ENCODE results near the gene PPP1CA. TPM values are rescaled to one million over a fixed set of nuclear protein-coding genes. Genes with fewer than 3 reads are reported as not detected.

The PPP1CA gene
- total RNA-seq, 1 experiment from 2014 or later = 300 TPM

- peak; percentile 95 for DNase-seq (ENCODE audit: low read depth)
These were observed 48.2 kb downstream of the PPP1CA start, which contains the start of gene POLD4 for GRCh38 chr11:67353317-67354074. Gene POLD4 (minus strand): TSS chr11:67353546. CDS start chr11:67353399, 147 bp downstream.

GRCh38 chr11:67352546-67353316 lies 48.9 kb downstream of the PPP1CA start:
- peak; percentile 54 for DNase-seq (ENCODE audit: low read depth)

- DNase-seq (ENCODE audit: low read depth) = peak; percentile 69
These were observed 50.2 kb downstream of the PPP1CA start for GRCh38 chr11:67351275-67352005.

GRCh38 chr11:67349928-67350465 lies 51.7 kb downstream of the PPP1CA start:
- no peak for DNase-seq (ENCODE audit: low read depth)

- DNase-seq (ENCODE audit: low read depth) = no peak
These were observed 52.2 kb downstream of the PPP1CA start for GRCh38 chr11:67349457-67349856.

- DNase-seq (ENCODE audit: low read depth) = no peak
These were observed 52.6 kb downstream of the PPP1CA start for GRCh38 chr11:67349036-67349435.

Other genes with a start within 250 kb of the PPP1CA start
- gene GRK2, start 135.4 kb downstream of the PPP1CA start, total RNA-seq (2014; rRNA removed; shearing (Covaris generic)) = 22.0 and 32.9 TPM in 2 replicates
- gene ANKRD13D, start 112.6 kb downstream of the PPP1CA start, total RNA-seq (2014; rRNA removed; shearing (Covaris generic)) = 17.6 and 28.5 TPM in 2 replicates
- gene SSH3, start 98.3 kb downstream of the PPP1CA start, total RNA-seq (2014; rRNA removed; shearing (Covaris generic)) = 8.0 and 10.9 TPM in 2 replicates
- 68.0 and 85.3 TPM in 2 replicates for gene POLD4, start 48.3 kb downstream of the PPP1CA start, total RNA-seq (2014; rRNA removed; shearing (Covaris generic))
- gene CLCF1, start 28.3 kb downstream of the PPP1CA start, total RNA-seq (2014; rRNA removed; shearing (Covaris generic)) = 4.8 and 5.4 TPM in 2 replicates
- gene RAD9A, start 9.9 kb downstream of the PPP1CA start, total RNA-seq (2014; rRNA removed; shearing (Covaris generic)) = 8.5 and 13.8 TPM in 2 replicates
- not detected in 2 replicates for gene TBC1D10C, start 2.2 kb upstream of the PPP1CA start, total RNA-seq (2014; rRNA removed; shearing (Covaris generic))
- not detected in 2 replicates for gene CARNS1, start 13.8 kb upstream of the PPP1CA start, total RNA-seq (2014; rRNA removed; shearing (Covaris generic))
- 46.5 and 48.2 TPM in 2 replicates for gene RPS6KB2, start 26.6 kb upstream of the PPP1CA start, total RNA-seq (2014; rRNA removed; shearing (Covaris generic))
- gene PTPRCAP, start 35.8 kb upstream of the PPP1CA start, total RNA-seq (2014; rRNA removed; shearing (Covaris generic)) = 0.39 TPM in 1 of 2 replicates, not detected in the other
- 88.6 and 104 TPM in 2 replicates for gene CORO1B, start 41.6 kb upstream of the PPP1CA start, total RNA-seq (2014; rRNA removed; shearing (Covaris generic))
- not detected in 2 replicates for gene GPR152, start 50.9 kb upstream of the PPP1CA start, total RNA-seq (2014; rRNA removed; shearing (Covaris generic))
- gene CABP4, start 53.5 kb upstream of the PPP1CA start, total RNA-seq (2014; rRNA removed; shearing (Covaris generic)) = not detected in 2 replicates
- gene TMEM134, start 67.4 kb upstream of the PPP1CA start, total RNA-seq (2014; rRNA removed; shearing (Covaris generic)) = 25.6 and 28.0 TPM in 2 replicates
- 106 and 114 TPM in 2 replicates for gene AIP, start 81.2 kb upstream of the PPP1CA start, total RNA-seq (2014; rRNA removed; shearing (Covaris generic))
- gene PITPNM1, start 103.5 kb upstream of the PPP1CA start, total RNA-seq (2014; rRNA removed; shearing (Covaris generic)) = 16.2 and 44.0 TPM in 2 replicates
- 71.7 and 84.9 TPM in 2 replicates for gene CDK2AP2, start 106.3 kb upstream of the PPP1CA start, total RNA-seq (2014; rRNA removed; shearing (Covaris generic))
- not detected in 2 replicates for gene CABP2, start 121.6 kb upstream of the PPP1CA start, total RNA-seq (2014; rRNA removed; shearing (Covaris generic))
- gene GSTP1, start 182.0 kb upstream of the PPP1CA start, total RNA-seq (2014; rRNA removed; shearing (Covaris generic)) = 1,090 and 1,270 TPM in 2 replicates
- gene NDUFV1, start 205.1 kb upstream of the PPP1CA start, total RNA-seq (2014; rRNA removed; shearing (Covaris generic)) = 203 and 251 TPM in 2 replicates
- gene NUDT8, start 228.1 kb upstream of the PPP1CA start, total RNA-seq (2014; rRNA removed; shearing (Covaris generic)) = 7.2 and 11.6 TPM in 2 replicates
- not detected in 2 replicates for gene TBX10, start 237.9 kb upstream of the PPP1CA start, total RNA-seq (2014; rRNA removed; shearing (Covaris generic))
- 0.96 TPM in 1 of 2 replicates, not detected in the other for gene ACY3, start 248.9 kb upstream of the PPP1CA start, total RNA-seq (2014; rRNA removed; shearing (Covaris generic))

Measured in RPMI7951 (cell line).